Inflammatory macrophage (primary cell): ENCODE measurements around the gene TMBIM1.

ENCODE experiments used
- DNase-seq, 2 donors: peaks; one replicate each; pipeline ENCODE4 v3.0.0-alpha.2; 2020 to 2022

Gene TMBIM1

GRCh38 chr2:218255446-218255845 is 36.9 kb downstream of the TMBIM1 start:
- peak; percentile 77 for DNase-seq

GRCh38 chr2:218253232-218253625 is 39.1 kb downstream of the TMBIM1 start:
- no peak for DNase-seq

- DNase-seq = peak; percentile 67 to 78
These were observed 39.6 kb downstream of the TMBIM1 start for GRCh38 chr2:218252509-218253231.

GRCh38 chr2:218249691-218250090 is 42.6 kb downstream of the TMBIM1 start:
- no peak for DNase-seq

GRCh38 chr2:218245214-218245613 is 47.1 kb downstream of the TMBIM1 start:
- no peak for DNase-seq

- DNase-seq = no peak
These were observed 47.6 kb downstream of the TMBIM1 start for GRCh38 chr2:218244665-218245064.

- DNase-seq = no peak
These were observed 48.1 kb downstream of the TMBIM1 start for GRCh38 chr2:218244204-218244603.

GRCh38 chr2:218238887-218239286 is 53.4 kb downstream of the TMBIM1 start:
- no peak for DNase-seq

- DNase-seq = no peak
These were observed 55.5 kb downstream of the TMBIM1 start for GRCh38 chr2:218236829-218237228.

GRCh38 chr2:218235017-218235416 is 57.3 kb downstream of the TMBIM1 start:
- DNase-seq = no peak

GRCh38 chr2:218234521-218234920 is 57.8 kb downstream of the TMBIM1 start:
- DNase-seq = no peak

- no peak for DNase-seq
These were observed 58.8 kb downstream of the TMBIM1 start for GRCh38 chr2:218233543-218233942.

GRCh38 chr2:218230882-218231281 is 61.4 kb downstream of the TMBIM1 start:
- peak; percentile 65 for DNase-seq

GRCh38 chr2:218229851-218230250 is 62.5 kb downstream of the TMBIM1 start:
- no peak for DNase-seq

GRCh38 chr2:218229239-218229638 is 63.1 kb downstream of the TMBIM1 start:
- peak; percentile 89 to 95 for DNase-seq

- peak; percentile 49 to 62 for DNase-seq
These were observed 63.8 kb downstream of the TMBIM1 start for GRCh38 chr2:218228366-218229090.

GRCh38 chr2:218226903-218227302 is 65.4 kb downstream of the TMBIM1 start:
- DNase-seq = no peak
